NCI-H82 treated with DMSO at 0.1 percent for 48 hours (cell line): Measurements from ENCODE around the gene FMNL3.

Source experiments
- DNase-seq: peaks from one replicate; lab custom pipeline; 2025; ENCODE audit not compliant: unreplicated experiment; lab: John Stamatoyannopoulos, UW

FMNL3 gene

DNA sequence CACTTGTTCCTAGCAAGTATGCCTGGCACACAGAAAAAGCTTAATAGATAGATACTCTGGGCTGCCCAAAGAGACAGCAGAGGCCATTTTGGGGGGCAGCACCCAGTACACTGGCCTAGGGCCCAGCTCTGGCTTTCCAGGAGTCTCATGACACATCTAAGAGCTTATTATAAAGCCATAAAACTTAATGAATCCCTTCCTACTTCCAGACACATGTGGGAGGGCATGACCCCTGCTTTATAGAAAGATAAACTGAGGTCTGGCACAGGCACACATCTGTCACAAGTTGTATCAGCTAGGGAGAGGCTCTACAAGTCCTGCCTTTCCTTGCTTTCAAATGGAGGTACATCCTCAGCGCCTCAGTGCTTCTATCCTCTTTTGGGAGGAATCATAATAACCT, 27.1 kb downstream of the FMNL3 start:
- DNase-seq = no peak

DNA sequence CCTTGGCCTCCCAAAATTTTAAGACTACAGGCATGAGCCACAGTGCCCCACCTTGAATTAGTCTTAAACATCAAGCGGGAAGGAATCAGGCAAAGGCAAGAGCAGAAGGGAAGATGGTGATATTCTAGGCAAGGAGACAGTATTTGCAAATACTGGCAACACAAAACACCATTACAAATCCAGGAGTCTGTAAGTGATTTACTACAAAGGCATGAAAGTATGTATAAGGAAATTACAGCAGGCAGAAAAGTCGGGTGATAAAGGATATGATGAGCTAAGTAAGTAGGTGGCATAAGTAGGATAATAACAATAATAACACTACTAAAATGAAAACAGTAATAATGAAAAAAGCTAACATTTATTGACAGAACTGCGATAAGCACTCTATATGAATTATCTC, 28.5 kb downstream of the FMNL3 start:
- DNase-seq = no peak

DNA sequence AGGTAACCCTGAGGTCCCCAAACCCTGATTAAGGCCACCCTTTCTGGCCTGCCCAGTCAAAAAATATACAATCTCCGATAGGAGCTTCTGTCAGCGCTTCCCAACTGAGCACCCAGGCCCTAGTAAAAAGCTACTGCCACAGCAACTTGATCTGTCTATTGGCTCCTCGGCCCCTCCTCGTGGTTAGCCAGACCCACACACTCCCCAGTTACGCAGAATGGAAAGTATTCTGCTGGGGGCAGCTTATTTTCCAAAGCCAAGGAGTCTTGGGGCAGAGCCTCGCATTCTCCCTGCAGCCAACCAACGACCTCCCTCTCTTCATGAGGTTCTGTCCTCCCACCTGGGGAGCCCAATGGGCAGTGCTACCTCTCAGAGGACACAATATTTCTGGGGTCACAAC, 32.1 kb downstream of the FMNL3 start:
- no peak for DNase-seq

DNA sequence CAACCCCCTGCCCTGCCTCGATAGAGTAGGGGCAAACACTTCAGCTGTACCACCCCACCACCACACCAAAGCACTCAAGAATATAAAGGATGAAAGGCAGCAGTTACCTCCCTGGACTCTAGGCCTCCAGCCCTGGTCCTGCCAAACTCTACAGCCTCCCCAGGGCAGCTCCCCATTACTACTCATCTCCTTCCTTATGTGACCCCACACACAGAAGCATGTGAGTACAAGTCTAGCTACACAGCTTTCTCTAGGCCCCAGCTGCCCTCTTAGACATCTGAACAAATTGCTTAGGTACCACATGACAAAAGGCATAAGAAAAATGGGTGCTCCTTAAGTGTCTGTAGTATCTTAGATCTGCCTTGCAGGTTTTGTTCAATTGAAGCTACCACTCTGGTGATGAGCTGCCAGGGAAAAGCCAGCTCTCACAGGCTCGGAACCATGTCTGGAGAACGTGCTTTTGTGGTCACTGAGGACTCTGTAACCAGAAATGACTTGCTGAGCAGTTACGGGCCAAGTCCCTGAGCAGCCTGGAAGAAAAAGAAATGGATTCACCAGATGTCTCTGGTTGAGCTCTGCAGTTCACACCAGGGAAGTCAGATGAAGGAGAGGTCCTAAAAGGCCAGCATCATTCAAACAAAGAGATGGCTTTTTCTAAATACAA, 32.8 kb downstream of the FMNL3 start:
- DNase-seq = no peak

DNA sequence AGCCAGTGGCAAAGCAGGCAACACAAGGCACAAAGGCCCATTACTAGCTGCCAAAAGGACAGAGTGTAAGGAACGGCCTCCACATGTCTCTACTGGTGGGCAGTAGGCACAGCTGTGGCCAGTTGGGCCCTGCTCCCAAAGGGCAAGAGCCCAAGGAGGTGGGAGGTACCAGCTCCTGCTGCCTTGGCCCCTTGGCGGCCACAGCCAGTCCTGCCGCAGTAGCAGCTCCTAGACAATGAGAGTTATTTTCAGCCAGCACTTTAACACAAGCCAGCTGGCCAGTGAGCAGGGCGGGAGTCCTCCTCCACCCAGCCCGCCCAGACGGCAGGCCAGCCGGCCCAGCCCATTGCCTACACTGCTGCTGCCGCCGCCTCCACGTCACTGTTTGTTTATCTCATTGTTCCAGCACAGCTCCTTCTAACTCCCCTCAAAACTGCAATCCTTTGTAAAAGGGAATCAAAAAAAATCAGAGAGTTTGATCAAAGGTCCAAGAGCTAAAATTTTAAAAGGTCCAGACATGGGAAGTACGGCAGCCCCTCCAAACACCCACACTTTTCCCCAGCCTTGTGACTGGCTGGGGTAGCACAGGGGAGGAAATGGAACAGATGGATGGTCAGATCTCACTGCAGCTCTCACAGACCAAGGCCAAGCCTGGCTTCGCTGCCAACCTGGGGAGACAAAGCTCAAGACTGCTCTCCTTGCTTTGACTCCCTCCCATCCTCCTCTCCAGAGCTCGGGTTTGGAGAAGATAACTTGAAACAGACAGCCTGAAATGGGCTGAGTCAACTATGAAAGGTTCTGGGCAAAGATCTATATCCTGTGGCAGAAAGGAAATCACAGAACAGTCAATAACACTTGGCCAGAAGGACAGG, 33.5 kb downstream of the FMNL3 start:
- DNase-seq = peak; percentile 83

DNA sequence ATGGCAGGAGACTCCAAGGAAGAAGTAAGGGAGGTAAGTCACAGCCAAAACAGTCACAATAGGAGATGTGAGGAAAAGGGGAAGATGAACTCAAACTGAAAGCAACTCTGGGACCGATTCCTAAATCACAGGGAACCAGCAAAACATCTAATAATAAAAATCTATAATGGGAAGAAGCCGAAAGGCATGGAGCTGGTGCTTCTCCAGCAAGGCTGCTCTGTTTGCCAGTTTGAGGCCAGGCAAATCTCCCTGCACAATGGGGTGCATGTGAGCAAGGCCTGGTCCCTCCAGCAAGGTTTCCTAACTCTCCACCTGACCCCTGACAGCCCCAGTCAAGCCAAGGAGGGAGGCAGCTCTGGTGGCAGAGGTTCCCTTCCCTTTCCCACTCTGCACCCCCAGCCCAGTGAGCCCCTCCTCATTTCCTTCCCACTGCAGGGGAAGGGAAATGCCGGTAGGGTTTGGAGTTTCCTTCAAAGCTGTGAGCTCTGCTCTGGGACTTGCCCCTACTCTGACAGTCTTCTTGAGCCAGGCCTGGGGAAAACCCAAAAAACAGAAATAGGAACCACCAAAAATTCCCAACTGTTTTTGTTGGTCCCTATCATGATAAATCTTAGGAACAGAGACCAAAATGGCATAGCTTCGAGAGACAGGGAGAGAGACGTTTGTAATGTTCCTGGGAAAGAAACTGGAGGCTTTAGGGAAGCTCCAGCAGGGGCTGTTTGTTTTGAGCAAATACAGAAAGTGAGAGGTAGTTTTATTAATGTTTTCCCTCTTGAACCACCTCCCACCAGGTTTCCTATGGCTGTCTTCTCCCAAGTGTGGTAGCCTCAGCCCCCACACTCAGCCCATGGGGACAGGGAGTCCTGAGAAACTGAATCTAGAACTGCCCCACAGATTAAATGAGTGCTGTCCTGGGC, 34.6 kb downstream of the FMNL3 start:
- no peak for DNase-seq

DNA sequence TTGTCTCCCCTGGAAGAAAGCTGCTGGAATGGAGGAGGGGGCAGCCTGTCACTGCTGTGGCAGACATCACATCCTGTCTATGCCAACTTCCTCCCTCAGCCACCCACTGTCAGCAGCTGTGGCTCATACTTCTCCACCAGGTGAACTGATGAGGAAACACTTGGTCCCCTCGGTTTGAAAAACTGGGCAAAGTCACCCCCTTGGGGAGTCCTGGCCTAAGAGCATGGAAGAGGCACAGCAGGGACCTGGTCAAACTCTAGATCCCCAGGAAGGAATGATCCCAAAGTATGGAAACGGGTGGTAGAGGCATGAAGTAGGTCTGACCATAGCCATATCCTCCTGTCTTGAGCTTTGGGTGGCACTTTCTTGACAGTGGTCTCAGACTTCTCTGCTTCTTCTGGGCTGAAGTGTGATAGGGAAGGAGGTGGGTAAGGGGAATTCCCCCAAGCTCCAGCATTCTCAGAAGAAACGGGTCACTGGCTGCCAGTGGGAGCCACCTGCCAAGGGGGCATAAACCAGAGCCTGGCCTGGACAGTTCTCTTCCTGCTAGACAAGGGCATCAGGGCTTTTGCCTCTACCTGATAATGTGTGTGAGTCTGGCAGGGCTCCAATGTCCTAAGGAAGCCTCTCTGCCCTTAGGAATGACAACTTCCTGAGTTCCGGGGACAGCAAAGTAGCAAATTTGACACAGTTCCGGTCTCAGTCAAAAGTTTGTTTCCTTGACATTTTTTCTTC, 36.0 kb downstream of the FMNL3 start:
- DNase-seq = no peak

DNA sequence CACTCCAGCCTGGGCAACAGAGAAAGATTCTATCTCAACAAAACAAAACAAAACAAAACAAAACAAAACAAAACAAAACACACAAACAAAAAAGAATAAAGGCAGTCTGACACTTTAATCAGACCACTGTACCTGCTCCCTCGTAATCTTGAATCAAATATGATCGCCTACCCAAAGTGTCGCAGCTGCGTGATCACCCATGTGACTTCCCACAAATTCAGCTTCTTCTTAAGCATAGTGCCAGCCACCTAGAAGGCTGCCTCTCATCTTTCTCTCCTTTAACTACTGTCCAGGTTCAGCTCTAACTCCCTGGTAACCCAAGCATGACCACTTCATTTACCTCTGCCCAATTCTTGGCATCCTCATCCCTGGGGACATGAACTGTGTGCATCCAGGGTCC, 37.4 kb downstream of the FMNL3 start:
- no peak for DNase-seq

DNA sequence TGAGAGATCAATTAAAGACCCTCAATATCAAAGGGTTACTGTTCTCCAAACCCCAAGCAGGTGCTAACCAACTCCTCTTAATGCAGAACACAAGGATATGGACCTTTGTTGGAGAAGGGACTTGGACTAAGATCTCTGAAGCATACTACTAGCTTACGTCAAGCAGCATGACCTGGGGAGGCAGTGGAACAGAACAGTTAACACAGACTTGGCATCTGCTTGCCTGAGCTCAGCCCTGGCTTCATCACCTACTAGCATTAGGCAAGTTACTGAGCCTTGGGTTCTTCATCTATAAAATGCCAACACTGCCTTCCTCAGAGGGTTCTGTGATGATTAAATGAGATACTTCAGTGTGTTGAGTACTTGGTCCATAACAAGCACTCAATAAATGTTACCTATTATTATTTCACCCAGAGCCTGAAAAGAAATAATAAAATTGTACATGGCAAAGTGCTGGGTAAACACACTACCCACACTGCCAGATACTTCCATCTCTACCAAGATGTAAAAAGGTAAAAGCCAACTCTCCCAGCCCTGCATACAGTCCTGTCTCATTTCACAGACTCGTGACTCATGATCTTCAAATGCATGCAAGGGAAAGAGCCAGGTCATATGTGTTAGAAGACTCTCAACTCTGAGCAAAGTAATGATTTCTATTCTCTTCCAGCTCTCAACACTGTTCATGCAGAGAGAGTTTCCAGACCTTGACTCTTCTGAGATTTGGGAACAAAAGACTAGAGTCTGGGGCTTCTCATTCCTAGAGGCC, 39.7 kb downstream of the FMNL3 start:
- no peak for DNase-seq

DNA sequence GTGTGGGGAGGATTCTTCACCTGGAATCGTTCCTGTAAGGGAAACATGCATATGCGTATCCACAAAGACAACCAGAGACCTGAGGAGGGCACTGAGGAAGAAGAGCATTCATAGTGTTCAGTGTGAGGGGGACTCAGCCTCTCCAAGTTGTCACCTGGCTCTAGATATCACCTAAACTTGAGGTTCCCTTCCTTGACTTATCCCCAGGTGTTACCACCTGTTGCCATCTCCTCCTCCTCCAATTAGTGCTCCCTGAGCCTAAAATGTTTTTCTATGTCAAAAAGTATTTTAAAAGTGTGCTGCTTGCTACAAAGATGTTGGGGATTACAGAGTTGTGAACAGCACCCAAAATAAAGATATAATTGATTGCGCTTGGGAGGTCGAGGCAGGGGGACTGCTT, 41.0 kb downstream of the FMNL3 start:
- DNase-seq = no peak

DNA sequence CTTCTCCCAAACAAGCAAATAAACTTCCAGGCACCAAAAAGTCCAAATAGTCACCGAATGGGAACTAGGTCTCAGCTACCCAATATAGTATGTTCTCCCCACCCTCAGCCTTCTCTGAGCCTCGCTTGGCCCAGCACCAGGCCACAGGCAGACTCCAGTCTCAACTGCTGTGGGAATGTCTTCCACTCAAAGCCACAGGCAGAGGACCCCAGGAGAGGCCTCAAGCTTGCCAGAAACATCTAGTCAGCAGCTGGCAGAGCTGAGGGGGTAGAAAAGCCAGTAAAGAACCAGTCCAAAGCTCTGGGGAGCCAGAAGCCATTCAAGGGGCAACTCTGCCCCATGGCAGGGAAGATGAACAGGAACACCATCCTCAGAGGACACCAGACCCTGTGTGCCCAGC, 41.8 kb downstream of the FMNL3 start:
- DNase-seq = no peak

DNA sequence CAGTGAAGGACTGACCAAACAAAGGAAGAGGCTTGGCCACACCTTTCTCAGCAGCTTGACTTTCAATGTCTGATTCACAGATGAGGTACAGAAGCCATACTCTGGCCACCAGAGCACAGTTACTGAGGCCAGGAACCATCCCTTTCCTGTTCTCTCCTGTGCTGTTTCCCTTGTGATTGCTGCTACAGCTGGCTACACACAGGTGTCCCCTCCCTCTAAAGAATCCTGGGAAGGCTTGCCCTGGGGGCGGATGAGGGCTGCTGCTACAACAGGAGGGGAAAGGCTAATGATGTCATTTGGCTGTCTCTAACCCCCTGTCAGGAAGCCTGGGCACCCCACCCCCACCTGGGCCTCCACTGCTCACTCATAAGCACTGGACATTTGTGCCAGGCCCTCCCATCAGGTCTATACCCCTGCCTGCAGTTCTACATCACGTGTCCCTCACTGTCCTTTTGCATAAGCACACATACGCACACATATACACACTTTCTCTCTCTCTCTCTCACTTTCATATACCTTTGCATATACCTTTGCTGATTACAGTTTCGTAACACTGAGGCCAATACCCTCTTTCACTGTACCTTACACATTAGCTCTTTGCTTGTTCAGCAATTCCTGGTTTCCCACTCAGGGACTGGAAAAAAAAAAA, 42.5 kb downstream of the FMNL3 start:
- DNase-seq = no peak

DNA sequence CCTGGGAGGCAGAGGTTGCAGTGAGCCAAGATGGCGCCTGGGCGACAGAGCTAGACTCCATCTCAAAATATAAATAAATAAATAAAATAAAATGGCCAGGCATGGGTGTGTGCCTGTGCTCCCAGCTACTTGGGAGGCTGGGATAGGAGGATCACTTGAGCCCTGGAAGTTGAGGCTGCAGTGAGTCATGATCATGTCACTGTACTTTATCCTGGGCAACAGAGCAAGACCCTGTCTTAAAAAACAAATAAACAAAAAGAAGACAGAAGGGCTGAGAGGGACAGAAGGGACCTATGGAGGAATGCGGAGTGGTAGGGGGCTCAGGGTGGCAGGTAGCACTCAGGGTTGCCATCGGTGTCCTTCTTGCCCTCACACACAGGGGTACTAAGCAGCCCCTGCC, 43.0 kb downstream of the FMNL3 start:
- DNase-seq = no peak

DNA sequence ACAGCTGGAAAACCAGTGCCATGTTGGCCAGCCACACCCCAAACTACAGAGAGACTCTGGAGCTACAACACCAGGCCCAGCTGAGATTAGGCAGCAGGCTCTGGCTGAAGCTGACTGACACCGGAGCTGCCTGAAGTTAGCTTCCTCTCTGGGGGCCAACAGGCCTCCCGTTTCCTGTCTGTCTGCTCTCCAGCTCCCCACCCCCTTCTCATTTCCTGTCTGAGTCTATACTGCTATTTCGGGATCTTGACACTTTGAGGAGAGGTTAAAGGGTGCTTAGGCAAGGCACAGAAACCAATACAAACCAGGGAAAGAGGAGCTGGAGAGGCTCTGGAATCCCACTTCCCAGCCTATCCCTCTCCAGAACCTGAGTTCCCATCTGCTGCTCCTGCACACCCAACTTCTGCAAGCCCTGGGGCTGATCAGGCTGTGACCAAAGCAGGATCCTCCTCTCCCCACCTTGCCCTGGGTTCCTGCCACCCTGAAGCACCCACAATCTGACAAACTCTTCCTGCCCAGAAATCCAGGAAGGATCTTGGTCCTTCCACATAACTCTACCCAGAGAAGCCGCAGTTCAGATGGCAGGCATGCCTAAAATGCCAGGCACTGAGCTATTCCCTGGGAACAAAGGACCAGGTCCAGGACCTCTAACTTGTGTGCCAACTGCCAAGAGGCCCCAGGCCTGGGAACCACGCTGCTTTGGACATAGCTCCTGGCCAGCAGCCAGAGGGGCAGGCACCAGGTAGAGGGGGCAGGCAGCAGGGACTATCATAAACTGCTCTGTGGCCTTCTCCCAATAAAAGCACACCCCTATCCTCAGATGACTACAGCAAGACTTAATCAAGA, 44.0 kb downstream of the FMNL3 start:
- DNase-seq = no peak

DNA sequence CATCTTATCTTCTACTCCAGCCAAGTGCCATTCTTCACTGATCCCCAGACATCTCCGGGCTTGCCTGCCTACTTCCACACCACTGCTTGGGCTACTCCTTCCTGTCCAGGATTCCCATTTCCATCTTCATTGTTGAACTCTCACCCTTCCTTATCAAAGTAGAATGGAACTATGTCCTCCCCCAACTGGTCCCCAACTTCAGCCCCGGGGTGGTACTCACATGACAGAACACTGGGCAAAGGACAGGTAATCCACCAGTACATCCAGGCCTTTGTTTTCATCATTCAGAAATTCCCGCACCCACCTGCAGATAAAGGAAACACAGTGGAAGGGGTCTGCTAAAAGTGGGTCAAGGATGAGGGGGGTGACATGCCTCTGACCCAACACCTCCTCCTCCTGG, 45.5 kb downstream of the FMNL3 start:
- DNase-seq = no peak

DNA sequence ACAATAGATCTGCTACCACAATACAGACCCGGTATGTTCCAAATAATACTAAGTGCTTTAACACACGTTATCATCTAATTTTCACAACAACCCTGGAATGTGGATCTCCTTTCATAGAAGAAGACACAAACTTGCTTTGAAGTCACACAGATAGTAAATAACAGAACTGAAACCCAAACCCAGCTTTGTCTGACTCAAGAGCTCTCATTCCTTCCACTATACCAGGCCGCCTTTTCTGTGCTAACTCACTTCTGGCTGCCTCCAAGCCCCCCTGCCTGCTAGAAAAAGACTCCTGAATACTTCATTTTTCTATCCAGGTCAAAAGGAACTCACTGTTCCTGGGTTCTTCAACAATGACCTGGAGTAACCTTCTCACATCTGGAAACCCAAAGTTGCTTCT, 46.0 kb downstream of the FMNL3 start:
- no peak for DNase-seq

DNA sequence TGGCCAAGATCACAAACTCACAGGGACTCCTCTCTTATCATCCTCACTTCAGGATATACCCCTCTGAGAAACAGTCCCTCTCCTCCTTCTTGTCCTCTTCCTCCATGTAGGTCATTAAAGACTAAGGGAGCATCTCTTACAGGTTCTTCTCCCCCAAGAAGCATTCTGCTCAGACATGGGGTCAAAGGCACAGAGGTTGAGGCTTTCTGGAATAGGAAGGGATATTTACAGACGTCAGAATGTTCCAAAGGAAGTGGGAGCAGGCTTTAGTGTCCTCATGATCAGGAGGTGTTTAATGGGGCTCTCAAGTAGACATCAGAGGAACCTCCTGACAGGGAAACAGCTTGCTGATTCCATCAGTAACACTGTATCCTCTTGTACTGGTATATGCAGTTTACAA, 47.5 kb downstream of the FMNL3 start:
- DNase-seq = no peak

DNA sequence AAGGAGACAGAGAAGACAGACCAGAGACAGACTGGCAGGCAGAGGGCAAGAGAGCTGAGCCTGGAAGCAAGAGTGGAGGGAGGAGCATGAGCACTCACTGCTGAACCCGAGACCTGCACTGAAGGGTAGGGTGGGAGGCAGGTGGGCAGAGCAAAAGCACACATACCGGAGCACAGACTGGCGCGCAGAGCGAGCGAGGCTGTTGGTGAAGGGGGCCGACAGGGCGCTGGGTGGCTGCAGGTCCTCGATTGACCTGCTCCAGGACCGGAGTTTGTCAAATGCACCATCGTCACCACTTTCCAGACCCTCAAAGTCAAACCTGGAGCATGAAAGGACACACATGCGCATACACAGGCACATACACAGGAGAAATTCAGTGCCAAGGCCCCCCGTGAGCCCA, 48.9 kb downstream of the FMNL3 start:
- no peak for DNase-seq
